Gastrocnemius medialis (tissue), 4 donors: ENCODE data around the gene ABCC4. TPM values are rescaled to one million over a fixed set of nuclear protein-coding genes. Genes with fewer than 3 reads are reported as not detected.

Experiments used
- ATAC-seq, 2 donors: fragments of 150-250 bp; one replicate each; pipeline ENCODE4 v1.9.1; 2016
- DNase-seq, 2 donors: peaks; one replicate each; pipeline ENCODE4 v3.0.0-alpha.2; 2019
- H3K27ac ChIP-seq, 4 donors: fragments of 200-600 bp; sonication (generic); 1 replicate in 1 of 4; 2 replicates in 3 of 4; pipeline ENCODE4 v1.5.1; 2016 to 2018; ENCODE audit warnings: mild to moderate bottlenecking in 2 of 4, moderate library complexity in 1 of 4
- H3K27me3 ChIP-seq, 3 donors: fragments of 200-600 bp; sonication (generic) in 2 of 3; 1 replicate in 1 of 3; 2 replicates in 2 of 3; pipeline versions ENCODE4 v1.5.1 to v1.6.0; 2016 to 2019; ENCODE audit warnings: mild to moderate bottlenecking in 1 of 3, moderate library complexity in 1 of 3
- H3K36me3 ChIP-seq, 2 donors: fragments of 200-600 bp; sonication (generic) in 1 of 2; one replicate each; pipeline ENCODE4 v1.5.1; 2017 to 2018
- H3K4me1 ChIP-seq, 2 donors: fragments of 200-600 bp; sonication (generic) in 1 of 2; one replicate each; pipeline ENCODE4 v1.5.1; 2016 to 2017; ENCODE audit warnings: mild to moderate bottlenecking in 2 of 2
- H3K4me3 ChIP-seq, 4 donors: fragments of 200-600 bp; sonication (generic) in 3 of 4; 1 replicate in 1 of 4; 2 replicates in 3 of 4; pipeline ENCODE4 v1.5.1; 2016 to 2019; ENCODE audit warnings: mild to moderate bottlenecking in 2 of 4
- H3K9me3 ChIP-seq, 3 donors: fragments of 200-600 bp; sonication (generic) in 2 of 3; 1 replicate in 1 of 3; 2 replicates in 2 of 3; pipeline ENCODE4 v1.5.1; 2016 to 2019
- POLR2A ChIP-seq, 2 donors: fragments of 450-650 bp; IDR thresholded peaks; one replicate each; pipeline ENCODE4 v1.6.1; 2017; ENCODE audit warnings: antibody characterized with exemption in 2 of 2, mild to moderate bottlenecking in 2 of 2, moderate library complexity in 2 of 2
- in situ Hi-C, 4 donors: fragments of 200-750 bp; cut with MboI; loops; one replicate each; pipeline versions ENCODE4 v1.15.0 to v1.8.0; 2017; ENCODE audit warnings: low sequenced_read_pairs in 4 of 4
- intact Hi-C: fragments of 100-400 bp; cut with DNase I; formaldehyde crosslinking; loops from one replicate; pipeline ENCODE4 v1.15.1; 2023; ENCODE audit warnings: low total_unique reads
- total RNA-seq, 4 donors: library from RNA; depleted of rRNA; stranded (reverse); fragments of >200 nt; gene quantifications; one replicate each; pipeline versions ENCODE4 v1.1.0 to v1.2.3, GENCODE V29; 2016
- TF ChIP-seq, protein P1 (sequence below), 5 experiments: fragments of 450-650 bp in 3 of 5; fragments of 200-600 bp in 2 of 5; sonication (generic) in 2 of 5; IDR thresholded peaks in 4 of 5; conservative IDR thresholded peaks in 1 of 5; 1 replicate in 4 of 5; 2 replicates in 1 of 5; pipeline ENCODE4 v1.5.1; 2016 to 2019; ENCODE audit warnings: antibody characterized with exemption in 5 of 5, mild to moderate bottlenecking in 3 of 5, moderate library complexity in 3 of 5

ABCC4 gene
- total RNA-seq, 4 donors from 2014 or later, result 5.4 to 16.2 (median 11.9) TPM

DNA sequence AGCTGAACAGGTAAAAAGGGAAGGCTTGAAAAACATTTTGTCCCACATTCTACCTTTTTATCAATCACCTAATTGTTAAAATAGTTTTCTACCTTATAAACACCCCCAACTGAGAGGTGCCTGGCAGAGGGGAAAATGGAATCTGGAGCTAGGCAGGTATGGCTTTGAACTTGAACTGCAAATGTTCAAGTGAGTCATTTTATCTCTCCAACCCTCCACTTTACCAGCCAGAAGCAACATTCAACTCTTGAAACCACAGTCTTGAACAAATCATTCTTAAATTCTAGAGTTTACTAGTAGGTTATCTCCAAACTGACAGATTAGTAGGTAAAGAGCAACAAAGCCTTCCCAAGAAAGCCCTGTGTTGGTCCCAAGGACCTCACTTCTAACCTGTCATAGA lies 116.9 kb downstream of the ABCC4 start:
- Histone ChIP-seq H3K4me3 (no peak overlapping the region), H3K27me3 (no peaks in the 10 kb centered on the region), H3K36me3 (no peaks in the 10 kb centered on the region), H3K9me3 (no peaks in the 10 kb centered on the region), H3K27ac (no peak overlapping the region), H3K4me1 (peaks cover 7 to 18% of the 10 kb centered on the region in 2 donors)
- in situ Hi-C loops (no loop called here), intact Hi-C loops (no loop called here)
- no peak for TF ChIP-seq POLR2A (IDR thresholded peaks at IDR 0.05)
- TF ChIP-seq, protein P1, sequence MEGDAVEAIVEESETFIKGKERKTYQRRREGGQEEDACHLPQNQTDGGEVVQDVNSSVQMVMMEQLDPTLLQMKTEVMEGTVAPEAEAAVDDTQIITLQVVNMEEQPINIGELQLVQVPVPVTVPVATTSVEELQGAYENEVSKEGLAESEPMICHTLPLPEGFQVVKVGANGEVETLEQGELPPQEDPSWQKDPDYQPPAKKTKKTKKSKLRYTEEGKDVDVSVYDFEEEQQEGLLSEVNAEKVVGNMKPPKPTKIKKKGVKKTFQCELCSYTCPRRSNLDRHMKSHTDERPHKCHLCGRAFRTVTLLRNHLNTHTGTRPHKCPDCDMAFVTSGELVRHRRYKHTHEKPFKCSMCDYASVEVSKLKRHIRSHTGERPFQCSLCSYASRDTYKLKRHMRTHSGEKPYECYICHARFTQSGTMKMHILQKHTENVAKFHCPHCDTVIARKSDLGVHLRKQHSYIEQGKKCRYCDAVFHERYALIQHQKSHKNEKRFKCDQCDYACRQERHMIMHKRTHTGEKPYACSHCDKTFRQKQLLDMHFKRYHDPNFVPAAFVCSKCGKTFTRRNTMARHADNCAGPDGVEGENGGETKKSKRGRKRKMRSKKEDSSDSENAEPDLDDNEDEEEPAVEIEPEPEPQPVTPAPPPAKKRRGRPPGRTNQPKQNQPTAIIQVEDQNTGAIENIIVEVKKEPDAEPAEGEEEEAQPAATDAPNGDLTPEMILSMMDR (IDR thresholded peaks at IDR 0.05 in 4 of 5, conservative IDR thresholded peaks at IDR 0.05 in 1 of 5), result no peak
- DNase-seq (no peak), ATAC-seq (no peak)

DNA sequence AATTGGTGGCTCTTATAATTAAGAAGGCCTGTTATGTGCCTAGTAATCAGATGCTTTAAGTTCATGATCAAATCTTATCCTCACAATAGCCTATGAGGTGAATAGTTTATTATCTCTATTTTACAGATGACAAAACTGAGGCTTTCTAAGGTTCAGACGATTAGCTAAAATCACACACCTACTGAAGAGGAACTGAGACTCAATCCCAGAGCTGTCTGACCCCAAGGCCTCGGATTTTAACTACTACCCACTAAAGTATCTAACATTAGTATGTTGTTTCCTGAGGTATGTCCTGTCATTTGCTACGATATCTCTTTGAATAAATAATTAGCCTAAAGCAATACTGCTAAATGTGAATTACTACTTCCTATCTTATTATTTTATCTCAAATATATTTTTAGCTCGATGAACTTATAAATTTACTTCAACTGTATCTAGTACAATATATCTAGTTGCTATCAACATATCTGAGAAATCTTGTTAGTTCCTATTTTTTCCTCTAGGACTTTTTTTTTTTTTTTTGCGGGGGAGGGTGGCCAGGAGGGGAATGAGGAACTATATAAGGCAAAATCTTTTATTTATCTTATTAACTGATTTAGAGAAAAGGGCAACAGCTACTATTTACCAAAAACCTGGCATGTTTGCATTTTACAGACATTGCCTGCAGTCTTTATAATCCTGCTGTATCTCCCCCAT lies 118.5 kb downstream of the ABCC4 start:
- H3K4me3 ChIP-seq, result no peak overlapping the region
- H3K27me3 ChIP-seq, result no peaks in the 10 kb centered on the region
- TF ChIP-seq, protein P1 (IDR thresholded peaks at IDR 0.05 in 4 of 5, conservative IDR thresholded peaks at IDR 0.05 in 1 of 5), result no peak
- TF ChIP-seq POLR2A (IDR thresholded peaks at IDR 0.05), result no peak
- peaks cover 0 to 12% of the 10 kb centered on the region in 2 donors for H3K4me1 ChIP-seq
- in situ Hi-C loops (no loop called here), intact Hi-C loops (no loop called here)
- ATAC-seq (no peak), DNase-seq (no peak)
- no peaks in the 10 kb centered on the region for H3K9me3 ChIP-seq
- peaks cover 0 to 2% of the 10 kb centered on the region in 2 donors for H3K36me3 ChIP-seq
- no peak overlapping the region for H3K27ac ChIP-seq

DNA sequence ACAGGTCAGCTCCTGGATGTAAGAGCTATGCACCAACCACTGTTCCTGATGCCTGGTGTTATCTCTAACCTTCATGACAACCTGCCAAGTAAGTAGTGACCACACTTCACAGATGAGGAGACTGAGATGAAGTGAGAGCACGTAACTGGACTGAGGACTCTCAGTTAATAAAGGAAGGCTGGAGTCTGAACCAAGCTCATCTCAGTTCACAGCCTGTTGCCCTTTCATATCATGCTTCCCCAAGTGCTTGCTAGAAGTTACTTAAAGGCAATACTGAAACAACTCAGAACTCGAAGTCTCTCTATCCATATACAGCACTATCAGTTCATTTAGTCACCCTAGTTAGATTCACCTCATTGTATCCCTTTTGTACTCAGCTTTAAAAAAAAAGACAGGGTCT lies 119.7 kb downstream of the ABCC4 start:
- DNase-seq, result no peak
- H3K9me3 ChIP-seq, result no peaks in the 10 kb centered on the region
- no peak for ATAC-seq
- TF ChIP-seq POLR2A (IDR thresholded peaks at IDR 0.05), result no peak
- TF ChIP-seq, protein P1 (IDR thresholded peaks at IDR 0.05 in 4 of 5, conservative IDR thresholded peaks at IDR 0.05 in 1 of 5), result no peak
- peaks cover 0 to 11% of the 10 kb centered on the region in 2 donors for H3K4me1 ChIP-seq
- H3K4me3 ChIP-seq, result no peak overlapping the region
- intact Hi-C loops, result no loop called here
- H3K36me3 ChIP-seq, result peaks cover 0 to 6% of the 10 kb centered on the region in 2 donors
- peak overlapping the region in 2 of 4 donors; percentile 63 to 75 for H3K27ac ChIP-seq
- H3K27me3 ChIP-seq, result no peaks in the 10 kb centered on the region
- in situ Hi-C loops, result no loop called here

DNA sequence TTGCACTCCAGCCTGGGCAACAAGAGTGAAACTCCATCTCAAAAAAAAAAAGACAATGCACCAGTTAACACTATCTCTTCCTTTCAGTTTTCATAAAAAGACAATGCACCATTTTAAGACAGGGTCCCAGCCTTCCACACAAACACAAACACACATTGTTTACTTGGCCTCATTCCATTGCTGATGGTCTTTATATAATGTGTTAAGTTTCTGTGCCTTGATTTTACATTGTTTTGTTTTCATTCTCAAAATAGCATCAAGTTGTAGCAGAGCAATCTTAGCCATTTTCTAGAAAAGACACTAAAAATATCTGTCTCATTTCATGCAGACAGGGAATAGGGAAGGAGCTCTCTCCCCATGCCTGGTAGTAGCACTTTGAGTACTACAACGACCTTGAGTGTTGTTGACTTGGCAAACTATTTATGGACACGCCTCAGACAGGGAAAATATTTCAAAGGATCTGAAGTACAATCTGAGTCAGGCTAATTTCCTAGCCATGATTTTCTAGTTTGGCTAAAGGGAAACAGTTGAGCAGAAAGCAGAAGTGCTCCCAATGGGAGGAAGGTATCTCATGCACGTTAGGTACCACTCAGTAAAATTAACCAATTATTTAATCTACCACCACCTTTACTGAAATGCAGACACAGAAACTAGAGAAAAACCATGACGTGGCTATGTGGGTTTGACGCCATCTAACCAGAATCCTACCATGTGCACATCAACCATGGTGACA lies 120.6 kb downstream of the ABCC4 start:
- peak overlapping the region in 2 of 4 donors; percentile 63 to 75 for H3K27ac ChIP-seq
- in situ Hi-C loops, result no loop called here
- peak; percentile 94 to 97 for ATAC-seq

More for the DNA sequence above, 120.6 kb downstream of the ABCC4 start:
- Histone ChIP-seq H3K27me3 (no peaks in the 10 kb centered on the region), H3K4me1 (peaks cover 0 to 11% of the 10 kb centered on the region in 2 donors), H3K4me3 (no peak overlapping the region), H3K9me3 (no peaks in the 10 kb centered on the region), H3K36me3 (peaks cover 0 to 6% of the 10 kb centered on the region in 2 donors)
- TF ChIP-seq POLR2A (IDR thresholded peaks at IDR 0.05), result no peak
- TF ChIP-seq, protein P1 (IDR thresholded peaks at IDR 0.05 in 4 of 5, conservative IDR thresholded peaks at IDR 0.05 in 1 of 5), result no peak
- no peak for DNase-seq
- intact Hi-C loops, result no loop called here
